ENCODE data around the gene YBX1.

YBX1 gene

DNA sequence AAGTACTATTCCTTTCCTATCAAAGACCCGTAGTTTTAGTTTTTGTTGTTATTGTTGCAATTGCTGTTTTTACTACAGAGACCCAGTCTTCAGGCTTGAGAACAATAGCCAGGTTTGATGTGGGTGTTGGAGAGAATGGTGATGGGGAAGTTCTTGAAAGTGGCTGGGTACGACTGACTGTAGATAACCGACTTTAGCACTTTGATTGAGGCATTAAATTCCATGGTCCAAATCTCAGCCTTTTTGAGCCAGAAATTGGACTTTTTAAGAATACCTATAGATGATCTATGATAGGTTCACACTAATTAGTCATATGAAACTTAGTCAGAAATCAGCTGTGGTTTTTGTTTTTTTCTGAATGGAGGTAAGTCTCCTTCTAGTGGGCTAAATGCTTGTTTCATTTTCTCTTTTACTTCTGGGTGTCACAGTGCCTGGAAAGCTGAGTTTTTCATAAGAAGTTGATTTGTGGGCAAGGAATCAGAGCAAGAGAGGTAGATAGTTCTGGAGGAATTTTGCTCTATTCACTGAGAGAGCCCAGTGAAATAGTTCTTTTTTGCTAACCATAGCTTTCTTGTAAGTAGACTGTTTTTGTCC, 21.2 kb upstream of the YBX1 start:
- TF ChIP-seq, protein P1, sequence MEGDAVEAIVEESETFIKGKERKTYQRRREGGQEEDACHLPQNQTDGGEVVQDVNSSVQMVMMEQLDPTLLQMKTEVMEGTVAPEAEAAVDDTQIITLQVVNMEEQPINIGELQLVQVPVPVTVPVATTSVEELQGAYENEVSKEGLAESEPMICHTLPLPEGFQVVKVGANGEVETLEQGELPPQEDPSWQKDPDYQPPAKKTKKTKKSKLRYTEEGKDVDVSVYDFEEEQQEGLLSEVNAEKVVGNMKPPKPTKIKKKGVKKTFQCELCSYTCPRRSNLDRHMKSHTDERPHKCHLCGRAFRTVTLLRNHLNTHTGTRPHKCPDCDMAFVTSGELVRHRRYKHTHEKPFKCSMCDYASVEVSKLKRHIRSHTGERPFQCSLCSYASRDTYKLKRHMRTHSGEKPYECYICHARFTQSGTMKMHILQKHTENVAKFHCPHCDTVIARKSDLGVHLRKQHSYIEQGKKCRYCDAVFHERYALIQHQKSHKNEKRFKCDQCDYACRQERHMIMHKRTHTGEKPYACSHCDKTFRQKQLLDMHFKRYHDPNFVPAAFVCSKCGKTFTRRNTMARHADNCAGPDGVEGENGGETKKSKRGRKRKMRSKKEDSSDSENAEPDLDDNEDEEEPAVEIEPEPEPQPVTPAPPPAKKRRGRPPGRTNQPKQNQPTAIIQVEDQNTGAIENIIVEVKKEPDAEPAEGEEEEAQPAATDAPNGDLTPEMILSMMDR (IDR thresholded peaks at IDR 0.05; ENCODE audit: control insufficient read depth, extremely low read depth, insufficient read depth): no peak
- no peak for DNase-seq (ENCODE audit: low read depth)
- no peak overlapping the region for H3K4me3 ChIP-seq (ENCODE audit: low read depth, low read length)

DNA sequence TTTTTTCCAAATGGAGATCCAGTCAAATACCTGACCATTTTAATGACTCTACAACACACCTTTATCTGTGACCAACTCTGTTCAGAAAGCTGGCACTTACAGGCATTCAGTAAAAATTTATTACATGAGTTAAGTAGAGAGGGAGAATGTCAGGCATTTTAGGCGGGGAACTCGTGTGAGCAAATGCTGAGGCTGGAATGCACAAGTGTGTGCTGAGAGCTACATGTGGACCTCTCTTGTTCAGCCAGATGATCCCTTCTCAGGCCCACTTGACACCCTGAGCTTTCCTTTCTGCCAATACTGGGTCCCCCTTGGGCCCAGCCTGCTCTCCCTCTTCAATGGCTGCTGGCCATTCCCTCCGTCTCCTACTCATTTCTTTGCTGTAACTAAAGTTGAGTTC, 12.3 kb upstream of the YBX1 start:
- no peak for DNase-seq (ENCODE audit: low read depth)
- TF ChIP-seq, protein P1 (IDR thresholded peaks at IDR 0.05; ENCODE audit: control insufficient read depth, extremely low read depth, insufficient read depth): no peak

DNA sequence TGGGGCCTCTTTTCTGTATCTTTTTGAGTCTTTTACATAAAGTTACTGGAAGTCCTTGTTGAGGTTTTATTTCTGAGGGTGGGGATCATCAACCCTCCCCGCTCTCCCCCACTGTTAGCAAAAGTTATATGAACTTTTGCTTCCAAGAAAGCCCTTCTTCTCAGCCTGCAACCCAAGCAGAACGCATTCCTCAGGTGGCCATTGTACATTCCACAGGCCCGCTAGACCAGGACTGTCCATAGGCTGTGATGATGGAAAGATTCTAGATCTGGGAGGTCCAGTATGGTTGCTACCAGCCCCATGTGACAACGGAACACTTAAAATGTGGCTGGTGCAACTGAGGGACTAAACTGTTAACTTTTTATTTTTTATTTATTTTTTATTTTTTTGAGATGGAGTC, 11.8 kb upstream of the YBX1 start:
- TF ChIP-seq, protein P1 (IDR thresholded peaks at IDR 0.05; ENCODE audit: control insufficient read depth, extremely low read depth, insufficient read depth): no peak
- DNase-seq (ENCODE audit: low read depth): no peak

More for the DNA sequence above, 12.3 kb upstream of the YBX1 start:
- no peak overlapping the region for H3K4me3 ChIP-seq (ENCODE audit: low read depth, low read length)

DNA sequence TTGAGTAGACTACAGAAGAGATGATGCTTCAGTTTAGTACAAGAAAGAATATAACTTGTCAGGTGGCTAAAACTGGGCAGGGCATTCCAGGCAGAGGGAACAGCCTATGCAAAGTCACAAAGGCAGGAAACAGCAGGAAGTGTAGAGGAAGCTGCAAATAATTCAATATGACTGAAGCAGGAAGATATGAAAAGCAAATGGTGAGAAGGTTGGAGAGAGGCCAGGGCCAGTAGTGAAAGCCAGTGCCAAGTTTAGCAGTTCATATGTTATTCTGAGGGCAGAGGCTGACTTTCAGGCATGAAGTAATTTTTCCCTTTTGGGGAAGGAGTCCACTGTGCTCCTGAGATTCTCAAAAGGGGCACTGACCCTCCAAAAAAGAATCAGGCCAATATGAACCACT, 8.0 kb upstream of the YBX1 start:
- no peak overlapping the region for H3K4me3 ChIP-seq (ENCODE audit: low read depth, low read length)
- TF ChIP-seq, protein P1 (IDR thresholded peaks at IDR 0.05; ENCODE audit: control insufficient read depth, extremely low read depth, insufficient read depth): no peak
- DNase-seq (ENCODE audit: low read depth): no peak

More for the DNA sequence above, 11.8 kb upstream of the YBX1 start:
- H3K4me3 ChIP-seq (ENCODE audit: low read depth, low read length): no peak overlapping the region

DNA sequence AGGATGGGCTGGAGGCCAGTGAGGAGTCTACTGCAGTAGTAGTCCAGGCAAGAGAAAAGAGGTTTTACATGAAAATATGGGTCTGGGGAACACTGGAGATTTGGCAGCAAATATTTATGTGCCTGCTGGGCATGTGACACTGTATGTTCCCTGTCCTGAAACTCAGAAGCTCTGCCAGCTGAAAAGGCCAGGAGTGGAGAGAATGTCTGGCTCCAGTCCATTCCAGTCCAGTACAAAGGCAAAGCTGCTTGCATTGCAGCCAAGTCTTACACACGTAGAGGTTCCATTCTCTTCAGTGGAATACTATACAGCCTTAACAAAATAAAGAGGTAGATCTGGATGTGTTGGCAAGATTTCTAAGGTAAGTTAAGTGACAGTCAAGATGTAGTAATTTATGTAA, 7.5 kb upstream of the YBX1 start:
- TF ChIP-seq, protein P1 (IDR thresholded peaks at IDR 0.05; ENCODE audit: control insufficient read depth, extremely low read depth, insufficient read depth): no peak
- H3K4me3 ChIP-seq (ENCODE audit: low read depth, low read length): no peak overlapping the region
- peak; percentile 74 for DNase-seq (ENCODE audit: low read depth)

DNA sequence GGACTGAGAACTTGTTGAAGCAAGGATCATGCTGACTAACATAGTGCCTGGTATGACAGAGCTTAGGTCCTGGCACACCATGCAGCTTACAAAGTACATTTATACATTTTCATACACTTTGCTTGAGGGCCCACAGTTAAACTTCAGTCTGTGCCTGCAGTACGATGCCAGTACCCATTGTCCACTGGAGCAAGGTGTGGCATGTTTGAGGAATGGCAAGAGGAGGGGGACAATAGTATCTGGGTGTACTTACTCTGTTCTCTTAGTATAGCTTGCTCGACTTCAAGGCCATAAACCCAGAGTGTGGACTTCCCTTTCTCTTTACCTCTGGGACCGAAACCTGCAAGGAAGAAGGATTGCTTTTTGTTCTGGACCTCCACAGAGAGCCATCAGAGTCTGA, 6.8 kb upstream of the YBX1 start:
- no peak for DNase-seq (ENCODE audit: low read depth)

More for the DNA sequence above, 6.8 kb upstream of the YBX1 start:
- no peak overlapping the region for H3K4me3 ChIP-seq (ENCODE audit: low read depth, low read length)
- TF ChIP-seq, protein P1 (IDR thresholded peaks at IDR 0.05; ENCODE audit: control insufficient read depth, extremely low read depth, insufficient read depth): no peak

Measured in LNCaP clone FGC (cell line).